SK-N-SH treated with all-trans-retinoic acid at 6 μM for 48 hours (cell line): ENCODE data around the gene OPRL1.
"Not testable (repeated sequence)": the region's sequence is repeated elsewhere in the genome, so short reads cannot be mapped to it uniquely, and the experiment has no call there.

ENCODE experiments used
- ATAC-seq: fragments of 200-7000 bp; cut with Tn5 transposase; 3 replicates; pipeline ENCODE4 v1.9.1; 2020; ENCODE audit warnings: mild to moderate bottlenecking, moderate library complexity
- ARNTL ChIP-seq: fragments of 450-650 bp; formaldehyde crosslinking; IDR thresholded peaks from 2 replicates; pipeline ENCODE4 v1.5.0; 2020; ENCODE audit warnings: low read depth, mild to moderate bottlenecking, moderate library complexity, borderline replicate concordance
- BACH2 ChIP-seq: fragments of 250-450 bp; sonication (Bioruptor Pico); IDR thresholded peaks from 2 replicates; pipeline ENCODE4 v1.9.0; 2021; ENCODE audit warnings: mild to moderate bottlenecking, borderline replicate concordance
- CSDC2 ChIP-seq: fragments of 250-450 bp; sonication (Bioruptor Pico); IDR thresholded peaks from 2 replicates; pipeline ENCODE4 v1.5.0; 2020; ENCODE audit warnings: mild to moderate bottlenecking, moderate library complexity
- ESRRG ChIP-seq: fragments of 250-450 bp; sonication (Bioruptor Pico); IDR thresholded peaks from 2 replicates; pipeline ENCODE4 v1.6.1; 2021; ENCODE audit warnings: mild to moderate bottlenecking
- GLIS3 ChIP-seq: fragments of 250-450 bp; sonication (Bioruptor Pico); IDR thresholded peaks from 2 replicates; pipeline ENCODE4 v1.5.0; 2020; ENCODE audit warnings: mild to moderate bottlenecking, moderate library complexity
- OSR1 ChIP-seq: fragments of 250-450 bp; sonication (Bioruptor Pico); IDR thresholded peaks from 2 replicates; pipeline ENCODE4 v1.8.0; 2022; ENCODE audit warnings: moderate library complexity, mild to moderate bottlenecking, inconsistent platforms
- POU6F1 ChIP-seq: fragments of 250-450 bp; sonication (Bioruptor Pico); IDR thresholded peaks from 2 replicates; pipeline ENCODE4 v1.8.0; 2021; ENCODE audit warnings: low read depth, mild to moderate bottlenecking, moderate library complexity, borderline replicate concordance
- PPARA ChIP-seq: fragments of 250-450 bp; sonication (Bioruptor Pico); IDR thresholded peaks from 2 replicates; pipeline ENCODE4 v1.5.0; 2020; ENCODE audit warnings: mild to moderate bottlenecking, borderline replicate concordance
- RARB ChIP-seq: fragments of 250-450 bp; sonication (Bioruptor Pico); IDR thresholded peaks from 2 replicates; pipeline ENCODE4 v1.8.0; 2021; ENCODE audit warnings: mild to moderate bottlenecking, moderate library complexity
- SNAI2 ChIP-seq: fragments of 250-450 bp; sonication (Bioruptor Pico); IDR thresholded peaks from 2 replicates; pipeline ENCODE4 v1.5.0; 2020; ENCODE audit warnings: mild to moderate bottlenecking, moderate library complexity
- TCF4 ChIP-seq: fragments of 250-450 bp; sonication (Bioruptor Pico); IDR thresholded peaks from 2 replicates; pipeline ENCODE4 v1.8.0; 2021; ENCODE audit warnings: mild to moderate bottlenecking, moderate library complexity, borderline replicate concordance
- TOX ChIP-seq: fragments of 250-450 bp; sonication (Bioruptor Pico); IDR thresholded peaks from 2 replicates; pipeline ENCODE4 v1.8.0; 2021; ENCODE audit warnings: mild to moderate bottlenecking, moderate library complexity, borderline replicate concordance
- ZC3H10 ChIP-seq: fragments of 250-450 bp; sonication (Bioruptor Pico); IDR thresholded peaks from 2 replicates; pipeline ENCODE4 v1.5.1; 2021; ENCODE audit warnings: mild to moderate bottlenecking, moderate library complexity
- ZFP3 ChIP-seq: fragments of 250-450 bp; sonication (Bioruptor Pico); IDR thresholded peaks from 2 replicates; pipeline ENCODE4 v1.5.0; 2020; ENCODE audit warnings: mild to moderate bottlenecking, moderate library complexity
- ZFP30 ChIP-seq: fragments of 450-650 bp; formaldehyde crosslinking; IDR thresholded peaks from 2 replicates; pipeline ENCODE4 v1.5.0; 2022; ENCODE audit warnings: mild to moderate bottlenecking, moderate library complexity
- ZNF70 ChIP-seq: fragments of 450-650 bp; formaldehyde crosslinking; IDR thresholded peaks from 2 replicates; pipeline ENCODE4 v1.5.0; 2020; ENCODE audit warnings: mild to moderate bottlenecking, moderate library complexity
- ZNF8 ChIP-seq: fragments of 450-650 bp; formaldehyde crosslinking; IDR thresholded peaks from 2 replicates; pipeline ENCODE4 v1.5.0; 2020; ENCODE audit warnings: mild to moderate bottlenecking, moderate library complexity
- TF ChIP-seq, protein P1 (sequence below): fragments of 250-450 bp; sonication (Bioruptor Pico); IDR thresholded peaks from 2 replicates; pipeline ENCODE4 v1.8.0; 2020; ENCODE audit warnings: mild to moderate bottlenecking, moderate library complexity, borderline replicate concordance
- TF ChIP-seq, protein P2 (sequence below): fragments of 250-450 bp; sonication (Bioruptor Pico); IDR thresholded peaks from 2 replicates; pipeline ENCODE4 v1.5.0; 2020; ENCODE audit warnings: mild to moderate bottlenecking, moderate library complexity
- TF ChIP-seq, protein P3 (sequence below): fragments of 250-450 bp; sonication (Bioruptor Pico); IDR thresholded peaks from 2 replicates; pipeline ENCODE4 v1.5.1; 2021; ENCODE audit warnings: mild to moderate bottlenecking, moderate library complexity
- TF ChIP-seq, protein P4 (sequence below): fragments of 250-450 bp; sonication (Bioruptor Pico); IDR thresholded peaks from 2 replicates; pipeline ENCODE4 v1.5.1; 2020; ENCODE audit warnings: low read depth, mild to moderate bottlenecking, moderate library complexity

OPRL1 gene

DNA sequence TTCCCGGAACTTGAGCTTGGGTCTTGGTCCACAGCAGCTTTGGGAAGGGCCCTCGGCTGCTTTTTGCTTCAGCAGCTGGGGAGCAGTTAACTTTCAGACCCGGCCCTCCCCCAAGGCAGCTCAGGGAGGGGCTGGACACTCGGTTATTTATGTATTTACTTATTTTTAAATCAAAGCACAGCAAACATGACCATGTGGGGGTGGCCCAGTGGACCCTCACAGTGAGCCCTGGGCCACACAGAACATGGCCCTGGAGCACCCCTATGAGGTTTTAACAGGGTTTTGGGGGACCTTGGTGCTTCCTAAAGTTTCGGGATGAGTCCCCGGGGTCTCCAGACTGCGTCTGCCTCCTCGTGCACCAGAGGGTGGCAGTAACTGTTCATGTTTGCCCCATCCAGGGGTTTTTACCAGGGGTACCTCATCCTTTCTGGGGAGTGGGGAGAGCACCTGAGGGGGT, 54.1 kb downstream of the OPRL1 start:
- no peak for TF ChIP-seq ZC3H10 (CRISPR knock-in tag)
- TF ChIP-seq RARB (CRISPR knock-in tag): no peak
- TF ChIP-seq BACH2 (CRISPR knock-in tag): no peak
- TF ChIP-seq OSR1 (CRISPR knock-in tag): no peak
- TF ChIP-seq, protein P1, sequence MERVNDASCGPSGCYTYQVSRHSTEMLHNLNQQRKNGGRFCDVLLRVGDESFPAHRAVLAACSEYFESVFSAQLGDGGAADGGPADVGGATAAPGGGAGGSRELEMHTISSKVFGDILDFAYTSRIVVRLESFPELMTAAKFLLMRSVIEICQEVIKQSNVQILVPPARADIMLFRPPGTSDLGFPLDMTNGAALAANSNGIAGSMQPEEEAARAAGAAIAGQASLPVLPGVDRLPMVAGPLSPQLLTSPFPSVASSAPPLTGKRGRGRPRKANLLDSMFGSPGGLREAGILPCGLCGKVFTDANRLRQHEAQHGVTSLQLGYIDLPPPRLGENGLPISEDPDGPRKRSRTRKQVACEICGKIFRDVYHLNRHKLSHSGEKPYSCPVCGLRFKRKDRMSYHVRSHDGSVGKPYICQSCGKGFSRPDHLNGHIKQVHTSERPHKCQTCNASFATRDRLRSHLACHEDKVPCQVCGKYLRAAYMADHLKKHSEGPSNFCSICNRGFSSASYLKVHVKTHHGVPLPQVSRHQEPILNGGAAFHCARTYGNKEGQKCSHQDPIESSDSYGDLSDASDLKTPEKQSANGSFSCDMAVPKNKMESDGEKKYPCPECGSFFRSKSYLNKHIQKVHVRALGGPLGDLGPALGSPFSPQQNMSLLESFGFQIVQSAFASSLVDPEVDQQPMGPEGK: no peak
- TF ChIP-seq, protein P2, sequence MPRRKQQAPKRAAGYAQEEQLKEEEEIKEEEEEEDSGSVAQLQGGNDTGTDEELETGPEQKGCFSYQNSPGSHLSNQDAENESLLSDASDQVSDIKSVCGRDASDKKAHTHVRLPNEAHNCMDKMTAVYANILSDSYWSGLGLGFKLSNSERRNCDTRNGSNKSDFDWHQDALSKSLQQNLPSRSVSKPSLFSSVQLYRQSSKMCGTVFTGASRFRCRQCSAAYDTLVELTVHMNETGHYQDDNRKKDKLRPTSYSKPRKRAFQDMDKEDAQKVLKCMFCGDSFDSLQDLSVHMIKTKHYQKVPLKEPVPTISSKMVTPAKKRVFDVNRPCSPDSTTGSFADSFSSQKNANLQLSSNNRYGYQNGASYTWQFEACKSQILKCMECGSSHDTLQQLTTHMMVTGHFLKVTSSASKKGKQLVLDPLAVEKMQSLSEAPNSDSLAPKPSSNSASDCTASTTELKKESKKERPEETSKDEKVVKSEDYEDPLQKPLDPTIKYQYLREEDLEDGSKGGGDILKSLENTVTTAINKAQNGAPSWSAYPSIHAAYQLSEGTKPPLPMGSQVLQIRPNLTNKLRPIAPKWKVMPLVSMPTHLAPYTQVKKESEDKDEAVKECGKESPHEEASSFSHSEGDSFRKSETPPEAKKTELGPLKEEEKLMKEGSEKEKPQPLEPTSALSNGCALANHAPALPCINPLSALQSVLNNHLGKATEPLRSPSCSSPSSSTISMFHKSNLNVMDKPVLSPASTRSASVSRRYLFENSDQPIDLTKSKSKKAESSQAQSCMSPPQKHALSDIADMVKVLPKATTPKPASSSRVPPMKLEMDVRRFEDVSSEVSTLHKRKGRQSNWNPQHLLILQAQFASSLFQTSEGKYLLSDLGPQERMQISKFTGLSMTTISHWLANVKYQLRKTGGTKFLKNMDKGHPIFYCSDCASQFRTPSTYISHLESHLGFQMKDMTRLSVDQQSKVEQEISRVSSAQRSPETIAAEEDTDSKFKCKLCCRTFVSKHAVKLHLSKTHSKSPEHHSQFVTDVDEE (CRISPR knock-in tag): no peak
- no peak for TF ChIP-seq GLIS3
- no peak for TF ChIP-seq TOX (CRISPR knock-in tag)
- TF ChIP-seq, protein P3, sequence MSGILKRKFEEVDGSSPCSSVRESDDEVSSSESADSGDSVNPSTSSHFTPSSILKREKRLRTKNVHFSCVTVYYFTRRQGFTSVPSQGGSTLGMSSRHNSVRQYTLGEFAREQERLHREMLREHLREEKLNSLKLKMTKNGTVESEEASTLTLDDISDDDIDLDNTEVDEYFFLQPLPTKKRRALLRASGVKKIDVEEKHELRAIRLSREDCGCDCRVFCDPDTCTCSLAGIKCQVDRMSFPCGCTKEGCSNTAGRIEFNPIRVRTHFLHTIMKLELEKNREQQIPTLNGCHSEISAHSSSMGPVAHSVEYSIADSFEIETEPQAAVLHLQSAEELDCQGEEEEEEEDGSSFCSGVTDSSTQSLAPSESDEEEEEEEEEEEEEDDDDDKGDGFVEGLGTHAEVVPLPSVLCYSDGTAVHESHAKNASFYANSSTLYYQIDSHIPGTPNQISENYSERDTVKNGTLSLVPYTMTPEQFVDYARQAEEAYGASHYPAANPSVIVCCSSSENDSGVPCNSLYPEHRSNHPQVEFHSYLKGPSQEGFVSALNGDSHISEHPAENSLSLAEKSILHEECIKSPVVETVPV (CRISPR knock-in tag): no peak
- TF ChIP-seq PPARA (CRISPR knock-in tag): no peak
- ATAC-seq: no peak

- ATAC-seq: not testable (repeated sequence)
These were observed 54.9 kb downstream of the OPRL1 start for GRCh38 chr20:64134744-64135143.

- TF ChIP-seq POU6F1 (no peak), ZFP3 (CRISPR knock-in tag) (no peak), PPARA (CRISPR knock-in tag) (no peak), BACH2 (CRISPR knock-in tag) (no peak)
- no peak for ATAC-seq
These were observed 56.3 kb downstream of the OPRL1 start for GRCh38 chr20:64136004-64136710.

GRCh38 chr20:64137598-64138031, 57.7 kb downstream of the OPRL1 start:
- ATAC-seq: no peak
- no peak for TF ChIP-seq BACH2 (CRISPR knock-in tag)
- TF ChIP-seq ZFP3 (CRISPR knock-in tag): no peak
- no peak for TF ChIP-seq SNAI2 (CRISPR knock-in tag)
- no peak for TF ChIP-seq ARNTL (CRISPR knock-in tag)
- TF ChIP-seq TCF4 (CRISPR knock-in tag): no peak
- no peak for TF ChIP-seq ZNF8 (CRISPR knock-in tag)
- TF ChIP-seq GLIS3: no peak
- TF ChIP-seq ZFP30: no peak
- TF ChIP-seq TOX (CRISPR knock-in tag): no peak
- no peak for TF ChIP-seq POU6F1
- TF ChIP-seq, protein P3 (CRISPR knock-in tag): no peak
- TF ChIP-seq ESRRG: no peak
- no peak for TF ChIP-seq PPARA (CRISPR knock-in tag)
- TF ChIP-seq ZNF70 (CRISPR knock-in tag): no peak
- TF ChIP-seq CSDC2 (CRISPR knock-in tag): no peak
- TF ChIP-seq, protein P4, sequence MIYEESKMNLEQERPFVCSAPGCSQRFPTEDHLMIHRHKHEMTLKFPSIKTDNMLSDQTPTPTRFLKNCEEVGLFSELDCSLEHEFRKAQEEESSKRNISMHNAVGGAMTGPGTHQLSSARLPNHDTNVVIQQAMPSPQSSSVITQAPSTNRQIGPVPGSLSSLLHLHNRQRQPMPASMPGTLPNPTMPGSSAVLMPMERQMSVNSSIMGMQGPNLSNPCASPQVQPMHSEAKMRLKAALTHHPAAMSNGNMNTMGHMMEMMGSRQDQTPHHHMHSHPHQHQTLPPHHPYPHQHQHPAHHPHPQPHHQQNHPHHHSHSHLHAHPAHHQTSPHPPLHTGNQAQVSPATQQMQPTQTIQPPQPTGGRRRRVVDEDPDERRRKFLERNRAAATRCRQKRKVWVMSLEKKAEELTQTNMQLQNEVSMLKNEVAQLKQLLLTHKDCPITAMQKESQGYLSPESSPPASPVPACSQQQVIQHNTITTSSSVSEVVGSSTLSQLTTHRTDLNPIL (CRISPR knock-in tag): no peak
- TF ChIP-seq OSR1 (CRISPR knock-in tag): no peak
- no peak for TF ChIP-seq RARB (CRISPR knock-in tag)
